ENCODE measurements around the gene ZNF217.
"Not testable (repeated sequence)": the region's sequence is repeated elsewhere in the genome, so short reads cannot be mapped to it uniquely, and the experiment has no call there.

ZNF217 gene

DNA sequence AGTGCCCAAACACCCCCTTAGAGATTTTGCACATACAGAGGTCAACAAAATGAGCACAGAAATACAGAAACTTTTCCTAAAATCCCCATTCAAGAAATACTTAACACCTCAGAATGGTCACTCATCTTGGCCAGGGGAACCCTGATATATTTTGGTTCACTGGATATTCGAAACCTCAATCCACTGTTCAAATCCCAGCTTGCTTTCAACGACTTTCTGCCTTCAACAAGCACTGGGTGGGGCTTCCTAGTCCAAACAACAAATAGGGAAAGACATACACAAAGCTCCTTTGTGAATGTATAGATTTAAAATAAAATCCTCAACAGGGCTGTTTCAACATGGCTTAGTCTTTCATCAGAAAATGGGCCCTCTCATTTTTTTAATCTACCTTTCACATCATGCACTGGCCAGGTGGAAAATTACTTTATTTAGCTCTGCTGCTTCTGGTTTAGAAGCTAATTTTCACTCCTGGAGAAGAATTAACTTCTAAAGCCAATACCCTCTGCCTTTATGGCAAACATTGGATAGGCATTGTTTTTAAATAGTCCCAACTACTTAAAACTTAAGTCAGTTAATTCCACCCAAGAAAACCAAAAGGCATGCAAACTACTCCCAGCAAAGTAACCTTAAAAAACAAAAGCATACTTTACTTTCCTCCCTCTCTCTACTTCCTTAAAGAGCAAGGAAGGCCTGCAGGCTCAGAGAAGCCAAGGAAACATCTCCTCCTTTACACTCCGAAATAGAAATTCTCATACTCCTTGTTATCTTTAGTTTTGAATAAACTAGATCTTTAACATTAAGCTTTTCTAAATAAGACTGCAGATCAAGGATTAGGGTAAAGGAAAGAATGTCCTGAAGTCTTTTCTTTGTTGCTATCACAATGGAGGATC, 9.7 kb downstream of the ZNF217 start:
- DNase-seq (ENCODE audit: low read depth): not testable (repeated sequence)

DNA sequence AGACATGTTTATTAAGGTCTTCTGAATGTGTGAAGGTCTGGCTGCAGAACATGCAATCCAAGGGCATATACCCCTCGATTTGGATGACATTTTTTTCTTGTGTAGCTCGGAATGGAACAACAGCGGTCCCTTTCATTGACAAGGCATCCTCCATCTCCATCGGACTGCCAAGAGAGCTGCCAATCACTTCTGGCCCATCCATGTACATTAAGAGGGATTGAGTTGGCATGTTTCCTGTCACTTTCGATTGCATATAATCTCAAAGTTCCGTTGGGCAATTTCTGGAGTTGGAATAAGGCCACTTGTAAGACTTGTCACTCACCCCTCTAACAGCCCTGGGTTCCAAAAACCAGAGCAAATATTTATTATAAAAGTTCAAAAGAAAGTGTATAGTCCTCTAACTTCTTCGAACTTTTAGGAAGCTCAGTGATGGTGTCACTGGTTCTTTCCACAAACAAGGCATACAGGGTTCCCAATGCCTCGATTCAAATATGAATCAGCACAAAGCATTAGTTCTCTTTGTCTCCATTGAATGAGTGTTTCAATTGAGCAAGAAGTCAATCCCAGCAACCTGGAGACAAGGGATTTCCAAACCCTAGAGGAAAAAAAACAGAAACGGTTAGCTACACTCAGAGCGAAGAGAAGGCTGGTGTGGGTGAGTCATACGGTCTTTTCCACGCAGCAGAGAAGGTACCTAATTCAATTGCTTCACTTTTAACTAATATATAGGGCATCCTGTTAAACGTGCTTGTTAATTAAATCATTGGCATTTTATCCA, 10.9 kb downstream of the ZNF217 start:
- DNase-seq (ENCODE audit: low read depth): no peak

DNA sequence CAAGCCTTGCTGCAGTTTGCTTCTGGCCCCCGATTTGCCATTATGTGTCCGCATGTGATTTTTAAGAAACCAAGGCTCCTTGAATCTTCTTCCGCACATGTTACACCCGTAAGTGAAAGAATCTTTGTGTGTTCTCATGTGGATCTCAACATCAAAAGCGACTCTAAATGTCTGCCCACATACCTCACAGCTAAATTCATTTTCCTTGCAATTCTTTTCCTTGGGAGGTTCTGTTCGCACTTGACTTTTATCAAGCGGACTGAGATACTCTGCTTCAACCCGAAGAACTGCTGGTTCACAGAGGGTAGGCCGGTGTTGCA, 11.4 kb downstream of the ZNF217 start:
- no peak for DNase-seq (ENCODE audit: low read depth)

DNA sequence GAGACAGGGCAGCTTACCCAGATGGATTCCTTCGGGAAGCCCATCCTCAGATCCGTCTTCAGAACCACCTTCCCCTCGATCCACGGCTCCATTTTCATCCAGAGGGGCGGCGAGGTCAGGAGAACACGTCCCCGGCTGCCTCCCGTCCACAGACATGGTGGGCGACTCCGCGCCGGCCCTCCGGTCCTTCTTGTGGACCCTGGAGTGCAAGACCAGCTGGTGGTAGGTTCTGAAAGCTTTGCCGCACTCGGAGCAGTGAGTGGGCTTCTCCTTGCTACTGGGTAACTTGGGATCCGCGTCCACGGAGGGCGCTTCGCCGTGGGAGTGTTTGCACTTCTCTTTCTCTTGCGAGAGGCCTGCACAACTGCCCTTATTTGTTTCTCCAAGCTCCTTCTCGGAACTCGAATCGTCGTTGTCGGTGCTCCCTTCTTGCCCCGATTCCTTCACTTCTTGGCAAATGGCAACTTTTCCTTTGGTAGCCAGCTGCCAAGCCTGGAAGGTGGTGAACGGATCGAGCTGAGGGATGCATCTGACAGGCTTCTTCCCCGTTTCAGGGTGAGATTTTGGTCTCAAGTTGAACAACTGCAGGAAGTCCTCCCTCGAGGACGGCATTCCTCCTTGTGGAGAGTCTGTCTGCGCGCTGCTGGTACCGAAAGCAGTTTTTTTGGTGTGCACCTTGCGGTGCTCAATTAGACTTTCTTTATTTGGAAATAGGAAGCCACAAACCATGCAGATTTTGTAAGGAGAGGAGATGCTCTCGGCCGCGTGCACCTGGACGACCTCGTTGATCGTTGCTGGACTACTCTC, 12.0 kb downstream of the ZNF217 start:
- DNase-seq (ENCODE audit: low read depth): no peak

DNA sequence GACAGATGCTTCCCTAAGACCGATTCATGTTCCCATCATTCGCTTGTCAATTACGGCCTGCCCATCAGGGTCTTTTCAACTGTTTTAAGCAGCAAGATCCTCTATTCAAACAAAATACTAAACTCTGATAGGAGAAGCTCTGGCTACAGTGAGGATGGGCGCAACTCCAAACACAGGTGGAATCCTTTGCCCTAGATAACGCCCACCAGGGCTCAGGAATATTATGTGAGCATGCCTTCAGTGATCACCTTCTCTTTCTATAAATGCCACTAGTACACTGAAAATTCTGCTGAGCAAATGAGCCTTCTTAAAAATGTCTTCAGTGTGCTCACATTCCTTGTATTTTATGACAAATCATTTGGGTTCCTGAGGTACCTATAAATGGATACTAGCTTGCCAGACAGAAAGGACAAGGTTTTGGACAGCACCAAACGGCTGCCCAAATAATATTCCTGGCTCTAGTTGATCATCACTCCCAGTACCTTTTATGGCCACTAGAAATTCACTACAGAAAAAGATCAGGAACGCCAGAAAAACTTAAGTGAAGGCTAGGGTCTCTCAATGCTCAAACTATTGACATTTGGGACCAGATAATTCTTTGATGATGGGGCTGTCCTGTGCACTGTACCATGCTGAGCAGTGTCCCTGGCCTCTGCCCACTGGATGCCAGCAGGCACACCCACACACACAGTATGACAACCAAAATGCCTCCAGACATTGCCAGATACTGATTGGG, 13.1 kb downstream of the ZNF217 start:
- no peak for DNase-seq (ENCODE audit: low read depth)

DNA sequence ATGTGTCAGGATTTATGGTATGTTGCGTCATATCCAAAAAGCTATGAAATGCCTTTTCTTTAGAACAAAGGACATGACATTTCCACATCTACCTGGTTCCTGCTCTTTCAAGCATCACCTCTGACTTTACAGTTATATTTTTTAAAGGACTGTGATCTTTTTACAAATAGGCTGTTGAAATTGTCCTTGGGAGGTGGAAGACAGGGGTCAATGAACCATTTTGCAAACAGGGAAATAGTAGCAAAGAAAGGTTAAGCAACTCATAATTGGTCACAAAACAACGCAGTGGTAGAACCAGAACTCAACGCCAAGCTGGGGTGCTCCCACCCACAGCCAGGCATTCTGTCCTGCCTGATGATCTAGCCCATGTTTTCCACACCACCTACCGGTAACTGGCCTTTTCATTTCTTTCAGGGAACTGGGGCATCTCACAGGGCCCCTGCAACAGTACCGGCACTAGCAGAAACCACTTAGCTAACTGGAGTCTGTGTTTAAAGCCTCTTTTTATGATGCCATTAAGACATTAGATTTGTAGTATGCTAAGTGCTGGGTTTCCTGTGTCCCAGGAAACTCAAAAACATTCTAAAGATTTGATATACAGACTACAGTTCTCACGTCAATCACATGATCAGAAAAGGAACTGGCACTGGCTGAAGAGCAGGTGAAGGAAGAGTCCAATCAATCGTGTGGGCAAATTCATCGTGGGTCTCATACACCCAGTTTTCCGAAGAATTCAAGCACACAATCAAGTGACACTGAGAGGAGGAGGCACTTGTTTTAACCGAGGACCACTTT, 13.9 kb downstream of the ZNF217 start:
- no peak for DNase-seq (ENCODE audit: low read depth)

DNA sequence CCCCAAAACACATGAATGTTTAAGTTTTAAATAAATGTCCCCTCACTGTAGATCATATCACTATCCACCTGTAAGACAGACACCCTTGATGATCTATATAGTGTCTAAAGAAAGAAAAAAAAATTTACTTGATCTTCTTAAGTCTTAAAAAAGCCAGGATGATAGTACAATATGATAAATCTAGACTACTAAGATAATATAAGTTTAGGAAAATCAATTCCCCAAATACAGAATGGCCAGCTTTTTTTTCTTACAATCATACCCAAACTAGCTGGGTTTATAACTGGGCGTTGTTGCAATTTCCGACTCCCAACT, 14.4 kb downstream of the ZNF217 start:
- DNase-seq (ENCODE audit: low read depth): no peak

DNA sequence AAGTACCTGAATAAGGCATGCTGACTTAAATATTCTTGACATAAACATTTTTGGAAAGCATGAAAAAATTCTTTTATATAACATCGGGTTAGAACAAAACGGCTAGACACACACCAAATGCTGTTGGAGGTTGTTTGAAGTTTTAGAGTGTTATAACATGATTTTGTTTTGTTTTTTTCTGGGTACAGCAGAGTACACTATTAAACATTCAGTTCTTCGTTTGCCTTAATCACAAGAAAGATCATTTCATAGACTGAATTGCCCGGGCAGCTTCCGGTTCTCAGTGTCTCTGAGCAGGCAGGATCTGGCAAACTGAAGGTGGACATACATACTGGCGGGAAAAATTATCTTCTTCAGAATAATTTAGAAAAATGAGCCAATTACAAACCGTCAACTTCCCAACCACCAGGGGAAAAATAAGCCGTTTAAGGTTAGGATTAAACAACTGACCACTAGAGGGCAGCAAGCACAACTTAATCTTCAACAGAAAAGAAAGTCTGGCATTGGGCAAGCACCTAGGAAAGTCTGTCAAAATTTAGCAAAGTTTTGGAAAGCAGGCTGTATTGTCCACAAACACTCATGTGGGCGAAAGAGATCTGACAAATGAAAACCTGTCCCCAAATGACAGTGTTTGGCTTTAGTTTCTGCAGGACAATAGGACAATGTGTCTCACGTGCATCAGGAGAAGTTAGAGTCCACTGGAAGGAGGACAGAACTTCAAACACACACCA, 15.0 kb downstream of the ZNF217 start:
- no peak for DNase-seq (ENCODE audit: low read depth)

DNA sequence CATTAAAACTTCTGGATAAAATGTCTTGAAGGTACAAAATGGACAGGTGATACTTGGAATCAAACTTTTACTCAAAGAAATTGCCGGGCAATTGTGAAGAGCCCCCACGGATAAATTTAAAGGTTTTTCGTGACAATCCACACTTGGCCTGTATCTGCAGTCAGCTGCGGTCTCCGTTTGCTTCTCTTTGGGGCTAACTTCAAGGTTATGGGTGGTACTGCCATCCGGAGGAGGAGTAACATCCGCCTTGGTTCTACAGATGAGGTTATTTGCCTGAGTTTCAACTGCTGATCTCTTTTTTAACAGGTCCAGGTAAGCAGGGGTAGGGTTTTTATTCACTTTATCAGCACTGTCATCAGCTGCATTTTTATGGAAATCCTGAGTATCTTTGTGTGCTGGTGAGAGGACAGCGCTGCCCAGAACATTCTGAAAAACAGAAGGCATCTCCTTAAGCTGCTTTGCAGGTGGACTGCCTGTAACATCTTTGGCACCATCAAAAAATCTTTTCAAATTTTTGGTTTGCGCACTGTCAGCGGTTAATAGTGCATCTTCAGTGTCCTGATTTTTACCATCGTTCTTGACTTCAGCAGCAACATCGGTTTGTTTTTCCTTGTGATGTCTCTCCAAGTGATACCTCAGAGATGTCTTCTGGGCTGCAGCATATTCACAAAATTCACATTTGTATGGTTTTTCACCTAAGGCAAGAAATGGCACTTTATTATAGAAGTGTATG, 16.9 kb downstream of the ZNF217 start:
- no peak for DNase-seq (ENCODE audit: low read depth)

DNA sequence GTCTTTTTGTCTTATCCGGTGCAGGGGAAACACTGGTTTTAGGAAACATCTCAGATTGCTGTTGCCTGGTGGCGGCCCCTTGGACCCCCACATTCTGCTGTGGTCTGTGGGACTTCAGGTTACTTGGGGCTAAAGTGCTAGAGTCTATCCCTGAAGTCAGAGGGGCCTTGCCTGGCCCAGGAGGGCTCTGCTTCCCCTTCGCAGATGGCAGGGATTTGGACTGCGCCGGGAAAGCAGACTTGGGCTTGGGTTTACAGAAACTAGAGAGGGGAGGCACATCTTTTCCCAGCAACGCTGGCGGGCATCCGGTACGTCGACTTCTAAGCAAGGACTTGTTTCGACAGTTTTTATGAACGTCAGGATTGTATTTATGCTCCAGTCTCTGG, 17.5 kb downstream of the ZNF217 start:
- no peak for DNase-seq (ENCODE audit: low read depth)

DNA sequence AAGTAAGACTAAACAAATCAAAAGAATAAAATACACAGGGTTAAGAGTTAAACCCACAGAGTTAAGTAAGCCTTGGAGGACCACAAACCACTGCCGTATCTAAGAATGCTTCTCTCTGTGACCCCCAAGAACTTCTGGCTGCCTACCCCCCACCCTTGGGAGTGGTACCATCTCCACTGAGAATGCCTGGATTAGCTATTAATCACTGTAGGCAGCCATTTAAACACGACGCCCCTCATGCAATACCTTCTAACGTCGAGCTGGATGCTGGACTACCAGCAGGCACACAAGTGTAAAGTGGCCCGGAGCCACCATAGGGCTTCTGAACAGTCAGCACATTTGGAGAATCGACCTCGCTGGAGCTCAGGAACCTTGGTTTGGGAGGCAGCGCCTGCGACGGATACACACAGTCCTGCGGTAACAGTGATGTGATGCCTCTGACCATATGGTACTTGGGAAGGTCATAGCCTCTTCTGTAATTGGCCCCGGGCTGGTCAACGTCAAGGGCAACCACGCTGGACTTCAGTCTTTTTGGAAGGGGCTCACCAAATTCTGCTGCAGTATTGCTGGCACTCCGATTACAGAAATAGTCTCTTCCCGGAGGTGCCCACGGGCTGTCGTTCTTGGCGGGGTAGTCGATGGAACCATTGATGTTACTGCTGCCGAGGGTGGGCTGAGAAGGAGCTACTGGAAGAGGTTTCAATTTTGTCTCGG, 18.0 kb downstream of the ZNF217 start:
- DNase-seq (ENCODE audit: low read depth): no peak

DNA sequence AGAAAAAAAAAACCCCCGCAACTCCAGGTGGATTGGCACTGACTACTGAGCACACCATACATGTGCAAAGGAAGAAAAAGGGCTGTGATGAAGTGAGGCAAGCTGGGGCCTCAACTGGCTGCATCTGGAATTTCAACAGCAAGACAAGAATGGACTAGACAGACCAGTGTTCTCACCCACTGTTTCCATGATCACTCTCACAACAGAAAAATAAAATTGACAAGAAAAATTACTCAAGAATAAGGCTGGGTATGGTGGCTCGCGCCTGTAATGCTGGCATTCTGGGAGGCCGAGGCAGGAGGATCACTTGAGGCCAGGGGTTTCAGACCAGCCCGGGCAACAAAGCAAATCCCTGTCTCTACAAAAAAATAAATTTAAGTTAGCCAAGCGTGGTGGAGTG, 18.8 kb downstream of the ZNF217 start:
- no peak for DNase-seq (ENCODE audit: low read depth)

DNA sequence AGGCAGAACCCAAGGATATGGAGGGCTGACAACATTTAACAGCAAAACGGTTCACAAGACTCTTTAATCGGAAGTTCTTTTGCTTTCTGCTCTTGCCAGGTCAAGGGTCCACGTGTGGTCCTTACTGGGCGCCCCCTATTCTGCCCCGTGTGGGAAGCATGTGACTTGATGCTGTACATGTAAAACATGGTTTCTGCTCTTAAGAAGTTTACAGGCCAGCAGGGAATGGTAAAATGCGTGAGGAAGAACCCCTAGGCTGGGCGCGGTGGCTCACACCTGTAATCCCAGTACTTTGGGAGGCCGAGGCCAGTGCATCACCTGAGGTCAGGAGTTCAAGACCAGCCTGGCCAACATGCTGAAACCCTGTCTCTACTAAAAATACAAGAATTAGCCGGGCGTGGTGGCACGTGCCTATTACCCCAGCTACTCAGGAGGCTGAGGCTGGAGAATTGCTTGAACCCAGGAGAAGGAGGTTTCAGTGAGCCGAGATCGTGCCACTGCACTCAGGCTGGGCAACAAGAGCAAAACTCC, 19.3 kb downstream of the ZNF217 start:
- no peak for DNase-seq (ENCODE audit: low read depth)

DNA sequence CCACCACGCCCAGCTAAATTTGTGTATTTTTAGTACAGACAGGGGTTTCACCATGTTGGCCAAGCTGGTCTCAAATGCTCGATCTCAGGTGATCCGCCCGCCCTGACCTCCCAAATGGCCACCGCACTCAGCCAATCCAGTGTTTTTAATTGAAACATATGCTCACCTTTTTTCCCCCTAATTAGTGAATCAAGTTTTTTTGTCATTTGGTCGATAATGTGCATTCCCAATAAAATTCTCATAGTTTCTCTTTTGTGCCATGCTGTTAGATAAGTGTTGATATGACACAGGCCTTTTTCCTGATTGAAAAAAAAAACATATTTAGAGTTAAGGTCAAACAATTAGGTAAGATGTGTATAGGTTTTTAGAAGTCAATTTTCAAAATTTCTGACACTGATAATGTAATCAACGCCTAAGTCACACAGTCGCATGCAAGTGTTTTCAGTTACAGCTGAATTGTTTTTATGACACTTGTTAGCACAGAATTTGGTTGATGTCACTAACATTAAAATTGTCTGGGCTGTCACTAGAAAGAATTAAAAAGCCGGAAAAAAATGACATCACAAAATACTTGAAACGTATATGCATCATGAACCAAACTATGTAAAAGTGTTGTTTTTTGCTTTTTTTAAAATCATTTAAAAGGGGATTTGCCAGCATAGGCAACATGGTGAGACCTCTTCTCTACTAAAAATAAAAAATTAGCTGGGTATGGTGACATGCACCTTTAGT, 21.9 kb downstream of the ZNF217 start:
- DNase-seq (ENCODE audit: low read depth): no peak

DNA sequence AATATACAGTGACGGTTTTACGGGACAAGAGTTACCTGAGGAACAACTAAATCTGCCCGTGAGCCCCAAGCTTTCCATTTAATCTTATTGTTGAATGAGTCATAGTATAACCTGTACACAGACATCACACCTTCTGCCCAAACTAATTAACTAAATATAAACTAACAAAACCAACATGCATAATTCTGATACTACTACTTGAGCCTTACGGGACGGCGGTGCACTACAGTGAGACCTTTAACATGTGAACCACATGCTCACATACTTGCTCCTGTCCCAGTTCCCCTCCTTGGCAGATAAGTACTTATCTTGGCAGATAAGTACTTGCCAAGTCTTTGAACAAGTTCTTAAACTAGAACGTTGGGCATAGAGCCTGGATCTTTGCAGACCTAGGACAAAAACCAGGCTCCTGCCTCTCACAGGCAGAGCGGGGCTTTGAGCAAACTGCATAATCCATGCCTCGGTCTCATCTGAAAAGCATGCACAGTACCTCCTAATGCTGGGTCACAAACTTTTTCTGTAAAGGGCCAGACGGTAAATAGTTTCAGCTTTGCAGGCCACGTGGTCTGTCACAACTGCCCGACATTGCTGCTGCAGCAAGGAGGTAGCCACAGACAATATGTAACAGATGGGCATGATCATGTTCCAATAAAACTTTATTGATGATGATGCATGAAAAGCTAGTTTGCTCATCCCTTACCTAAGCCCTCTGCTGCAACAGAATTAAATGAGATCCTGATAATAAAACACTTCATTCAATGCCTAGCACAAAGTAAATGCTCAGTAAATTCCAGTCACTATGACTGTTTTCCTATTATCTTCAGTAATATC, 23.0 kb downstream of the ZNF217 start:
- no peak for DNase-seq (ENCODE audit: low read depth)

DNA sequence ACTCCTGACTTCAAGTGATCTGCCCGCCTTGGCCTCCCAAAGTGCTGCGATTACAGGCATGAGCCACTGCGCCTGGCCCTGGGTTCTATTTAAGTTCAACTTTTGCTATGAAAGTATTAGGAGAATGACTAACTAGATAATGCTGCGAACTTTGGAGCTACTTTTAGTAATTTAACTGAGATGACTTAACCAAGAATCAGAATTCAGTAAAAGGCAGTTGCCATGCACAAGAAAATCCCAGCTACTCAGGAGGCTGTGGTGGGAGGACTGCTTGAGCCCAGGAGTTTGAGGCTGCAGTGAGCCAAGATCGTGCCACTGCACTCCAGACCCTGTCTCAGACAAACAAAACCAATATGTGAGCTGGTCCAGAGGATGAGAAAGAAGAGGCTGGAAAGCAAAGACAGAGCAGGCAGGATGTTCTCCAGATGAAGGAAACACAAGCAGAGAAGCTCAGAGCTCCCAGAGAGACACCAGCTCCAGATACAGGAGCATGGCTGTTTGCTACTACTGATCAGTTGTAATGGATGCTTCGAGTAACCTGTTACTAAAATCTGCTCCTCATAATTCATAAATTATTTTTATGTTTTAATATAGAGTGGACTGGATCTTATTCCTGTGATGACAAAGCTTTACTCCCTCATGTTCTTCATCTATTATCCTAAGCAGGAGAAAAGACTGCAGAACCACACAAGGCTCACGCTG, 23.9 kb downstream of the ZNF217 start:
- DNase-seq (ENCODE audit: low read depth): no peak

DNA sequence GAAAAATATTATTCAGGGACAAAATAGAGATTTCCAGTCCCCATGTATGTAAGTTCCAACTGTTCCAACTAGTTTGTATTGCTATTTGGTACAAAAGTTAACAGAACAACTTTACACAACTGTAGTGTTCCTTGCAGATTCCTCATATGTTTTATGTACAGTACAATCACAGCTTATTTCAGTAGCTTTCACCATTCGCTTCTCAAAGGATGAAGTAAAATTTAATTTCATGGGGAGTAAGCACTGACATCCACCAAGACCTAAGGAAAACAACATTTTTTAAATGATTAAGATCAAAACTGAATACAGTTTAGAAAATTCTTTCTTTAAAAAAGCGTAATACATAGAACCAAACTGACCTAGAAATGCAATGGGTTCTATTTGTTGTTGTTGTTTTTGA, 24.6 kb downstream of the ZNF217 start:
- DNase-seq (ENCODE audit: low read depth): no peak
